ENCODE results near the gene SNRPD2.

DNA sequence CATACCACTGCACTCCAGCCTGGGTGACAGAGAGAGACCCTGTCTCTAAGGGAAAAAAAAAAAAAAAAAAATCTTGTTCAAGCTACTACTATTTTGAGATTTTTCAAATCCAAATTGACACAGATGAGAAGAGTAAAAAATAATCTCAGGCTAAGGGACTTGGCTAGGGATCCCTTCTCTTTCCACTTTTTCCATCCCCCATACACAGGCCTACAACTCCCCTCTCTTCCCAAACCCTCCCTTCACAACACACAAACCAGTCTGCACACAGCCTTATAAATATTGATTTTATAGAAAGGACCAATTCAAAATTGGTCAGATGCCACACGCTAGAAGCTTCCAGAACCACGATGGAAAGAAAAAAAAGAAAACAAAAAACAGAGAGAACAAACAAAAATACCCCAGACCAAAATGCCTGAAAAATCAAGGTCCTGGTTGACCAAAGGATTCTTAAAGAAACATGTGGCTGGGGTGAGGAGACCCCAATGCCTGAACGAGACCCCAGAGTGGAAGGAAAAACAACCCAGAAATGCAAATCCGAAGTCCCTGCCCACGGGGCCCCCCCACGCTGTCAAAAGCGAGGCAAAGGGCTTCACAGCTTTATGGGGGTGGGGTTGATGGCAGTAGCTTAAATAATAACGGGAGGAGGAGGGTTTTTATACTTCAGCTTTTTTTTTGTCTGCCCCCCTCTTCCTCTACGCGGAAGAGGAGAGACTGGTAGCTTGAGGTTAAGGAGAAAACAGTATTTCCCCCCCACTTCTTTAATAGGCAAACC is 18.8 kb upstream of the SNRPD2 start:
- TF ChIP-seq, protein P1, sequence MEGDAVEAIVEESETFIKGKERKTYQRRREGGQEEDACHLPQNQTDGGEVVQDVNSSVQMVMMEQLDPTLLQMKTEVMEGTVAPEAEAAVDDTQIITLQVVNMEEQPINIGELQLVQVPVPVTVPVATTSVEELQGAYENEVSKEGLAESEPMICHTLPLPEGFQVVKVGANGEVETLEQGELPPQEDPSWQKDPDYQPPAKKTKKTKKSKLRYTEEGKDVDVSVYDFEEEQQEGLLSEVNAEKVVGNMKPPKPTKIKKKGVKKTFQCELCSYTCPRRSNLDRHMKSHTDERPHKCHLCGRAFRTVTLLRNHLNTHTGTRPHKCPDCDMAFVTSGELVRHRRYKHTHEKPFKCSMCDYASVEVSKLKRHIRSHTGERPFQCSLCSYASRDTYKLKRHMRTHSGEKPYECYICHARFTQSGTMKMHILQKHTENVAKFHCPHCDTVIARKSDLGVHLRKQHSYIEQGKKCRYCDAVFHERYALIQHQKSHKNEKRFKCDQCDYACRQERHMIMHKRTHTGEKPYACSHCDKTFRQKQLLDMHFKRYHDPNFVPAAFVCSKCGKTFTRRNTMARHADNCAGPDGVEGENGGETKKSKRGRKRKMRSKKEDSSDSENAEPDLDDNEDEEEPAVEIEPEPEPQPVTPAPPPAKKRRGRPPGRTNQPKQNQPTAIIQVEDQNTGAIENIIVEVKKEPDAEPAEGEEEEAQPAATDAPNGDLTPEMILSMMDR (IDR thresholded peaks at IDR 0.05): no peak
- no peak for TF ChIP-seq POLR2A (IDR thresholded peaks at IDR 0.05)
- no peak for TF ChIP-seq POLR2AphosphoS5 (IDR thresholded peaks at IDR 0.05)

Data from breast epithelium (tissue), 3 donors.